Ishikawa (cell line): ENCODE measurements around the gene FADS2.

Experiments used
- CEBPB ChIP-seq: IDR thresholded peaks from 2 replicates; pipeline ENCODE4 v1.6.1; 2012
- EGR1 ChIP-seq: IDR thresholded peaks from 2 replicates; pipeline ENCODE4 v1.6.1; 2012
- EP300 ChIP-seq: IDR thresholded peaks from 2 replicates; pipeline ENCODE4 v1.6.1; 2012; ENCODE audit warnings: borderline replicate concordance
- RAD21 ChIP-seq: IDR thresholded peaks from 2 replicates; pipeline ENCODE4 v1.6.1; 2012; ENCODE audit warnings: low read depth
- TAF1 ChIP-seq: IDR thresholded peaks from 2 replicates; pipeline ENCODE4 v1.6.1; 2012; ENCODE audit warnings: low read depth, mild to moderate bottlenecking
- TCF12 ChIP-seq: IDR thresholded peaks from 2 replicates; pipeline ENCODE4 v1.6.1; 2012; ENCODE audit warnings: low read depth
- YY1 ChIP-seq: IDR thresholded peaks from 2 replicates; pipeline ENCODE4 v1.6.1; 2012; ENCODE audit warnings: low read depth
- TF ChIP-seq, protein P1 (sequence below): IDR thresholded peaks from 2 replicates; pipeline ENCODE4 v1.6.1; 2012
- TF ChIP-seq, protein P2 (sequence below): IDR thresholded peaks from 2 replicates; pipeline ENCODE4 v1.6.1; 2012; ENCODE audit warnings: low read depth, mild to moderate bottlenecking
- TF ChIP-seq, protein P3 (sequence below): IDR thresholded peaks from 2 replicates; pipeline ENCODE4 v1.6.1; 2012

DNA sequence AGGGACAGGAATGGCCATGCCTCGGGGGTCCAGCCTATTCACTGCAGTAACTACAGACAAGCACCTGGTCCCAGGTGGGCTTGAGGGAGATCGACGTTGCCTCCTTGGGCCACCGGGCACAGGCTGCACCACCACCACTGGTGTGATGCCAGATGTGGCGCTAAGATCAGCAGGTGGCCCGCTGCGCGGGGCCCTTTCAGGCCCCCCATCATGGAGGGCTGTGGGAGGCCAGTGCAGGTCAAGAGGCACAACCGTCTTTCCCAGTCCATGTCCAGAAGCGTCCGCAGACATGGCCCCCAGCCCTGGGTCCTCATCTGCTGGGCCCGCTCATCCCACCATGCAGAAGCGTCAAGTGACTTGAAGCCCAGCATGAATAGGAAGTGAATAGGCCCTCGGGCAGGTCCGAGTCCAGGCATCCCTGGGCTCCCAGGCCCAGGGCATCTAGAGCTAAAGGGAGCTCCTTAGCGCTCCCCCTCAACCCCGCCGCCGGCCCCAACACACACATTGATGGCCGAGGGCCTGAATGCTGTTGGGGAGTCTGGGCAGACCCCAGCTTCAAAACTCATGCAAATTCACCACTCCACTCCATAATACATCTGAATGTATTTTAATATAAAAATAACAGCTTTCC lies 45.0 kb downstream of the FADS2 start:
- no peak for TF ChIP-seq EP300
- no peak for TF ChIP-seq RAD21
- TF ChIP-seq EGR1, result no peak
- TF ChIP-seq CEBPB, result no peak
- TF ChIP-seq, protein P1, sequence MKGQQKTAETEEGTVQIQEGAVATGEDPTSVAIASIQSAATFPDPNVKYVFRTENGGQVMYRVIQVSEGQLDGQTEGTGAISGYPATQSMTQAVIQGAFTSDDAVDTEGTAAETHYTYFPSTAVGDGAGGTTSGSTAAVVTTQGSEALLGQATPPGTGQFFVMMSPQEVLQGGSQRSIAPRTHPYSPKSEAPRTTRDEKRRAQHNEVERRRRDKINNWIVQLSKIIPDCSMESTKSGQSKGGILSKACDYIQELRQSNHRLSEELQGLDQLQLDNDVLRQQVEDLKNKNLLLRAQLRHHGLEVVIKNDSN, result no peak
- TF ChIP-seq TAF1, result no peak
- TF ChIP-seq, protein P2, sequence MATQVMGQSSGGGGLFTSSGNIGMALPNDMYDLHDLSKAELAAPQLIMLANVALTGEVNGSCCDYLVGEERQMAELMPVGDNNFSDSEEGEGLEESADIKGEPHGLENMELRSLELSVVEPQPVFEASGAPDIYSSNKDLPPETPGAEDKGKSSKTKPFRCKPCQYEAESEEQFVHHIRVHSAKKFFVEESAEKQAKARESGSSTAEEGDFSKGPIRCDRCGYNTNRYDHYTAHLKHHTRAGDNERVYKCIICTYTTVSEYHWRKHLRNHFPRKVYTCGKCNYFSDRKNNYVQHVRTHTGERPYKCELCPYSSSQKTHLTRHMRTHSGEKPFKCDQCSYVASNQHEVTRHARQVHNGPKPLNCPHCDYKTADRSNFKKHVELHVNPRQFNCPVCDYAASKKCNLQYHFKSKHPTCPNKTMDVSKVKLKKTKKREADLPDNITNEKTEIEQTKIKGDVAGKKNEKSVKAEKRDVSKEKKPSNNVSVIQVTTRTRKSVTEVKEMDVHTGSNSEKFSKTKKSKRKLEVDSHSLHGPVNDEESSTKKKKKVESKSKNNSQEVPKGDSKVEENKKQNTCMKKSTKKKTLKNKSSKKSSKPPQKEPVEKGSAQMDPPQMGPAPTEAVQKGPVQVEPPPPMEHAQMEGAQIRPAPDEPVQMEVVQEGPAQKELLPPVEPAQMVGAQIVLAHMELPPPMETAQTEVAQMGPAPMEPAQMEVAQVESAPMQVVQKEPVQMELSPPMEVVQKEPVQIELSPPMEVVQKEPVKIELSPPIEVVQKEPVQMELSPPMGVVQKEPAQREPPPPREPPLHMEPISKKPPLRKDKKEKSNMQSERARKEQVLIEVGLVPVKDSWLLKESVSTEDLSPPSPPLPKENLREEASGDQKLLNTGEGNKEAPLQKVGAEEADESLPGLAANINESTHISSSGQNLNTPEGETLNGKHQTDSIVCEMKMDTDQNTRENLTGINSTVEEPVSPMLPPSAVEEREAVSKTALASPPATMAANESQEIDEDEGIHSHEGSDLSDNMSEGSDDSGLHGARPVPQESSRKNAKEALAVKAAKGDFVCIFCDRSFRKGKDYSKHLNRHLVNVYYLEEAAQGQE, result no peak
- no peak for TF ChIP-seq YY1
- TF ChIP-seq, protein P3, sequence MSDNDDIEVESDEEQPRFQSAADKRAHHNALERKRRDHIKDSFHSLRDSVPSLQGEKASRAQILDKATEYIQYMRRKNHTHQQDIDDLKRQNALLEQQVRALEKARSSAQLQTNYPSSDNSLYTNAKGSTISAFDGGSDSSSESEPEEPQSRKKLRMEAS, result no peak
- no peak for TF ChIP-seq TCF12
